Stimulated activated CD4-positive, alpha-beta T cell treated with anti-CD3 and anti-CD28 coated beads, Interleukin-4, amount 100 ng/mL, for 24 hours (primary cell): Measurements from ENCODE around the gene RACGAP1.

Experiments used
- DNase-seq: peaks from one replicate; pipeline ENCODE4 v3.0.0-alpha.2; 2020

The RACGAP1 gene

GRCh38 chr12:49953151-49953550, 72.1 kb downstream of the RACGAP1 start:
- no peak for DNase-seq

GRCh38 chr12:49952391-49953055, 72.8 kb downstream of the RACGAP1 start:
- DNase-seq: no peak

DNA sequence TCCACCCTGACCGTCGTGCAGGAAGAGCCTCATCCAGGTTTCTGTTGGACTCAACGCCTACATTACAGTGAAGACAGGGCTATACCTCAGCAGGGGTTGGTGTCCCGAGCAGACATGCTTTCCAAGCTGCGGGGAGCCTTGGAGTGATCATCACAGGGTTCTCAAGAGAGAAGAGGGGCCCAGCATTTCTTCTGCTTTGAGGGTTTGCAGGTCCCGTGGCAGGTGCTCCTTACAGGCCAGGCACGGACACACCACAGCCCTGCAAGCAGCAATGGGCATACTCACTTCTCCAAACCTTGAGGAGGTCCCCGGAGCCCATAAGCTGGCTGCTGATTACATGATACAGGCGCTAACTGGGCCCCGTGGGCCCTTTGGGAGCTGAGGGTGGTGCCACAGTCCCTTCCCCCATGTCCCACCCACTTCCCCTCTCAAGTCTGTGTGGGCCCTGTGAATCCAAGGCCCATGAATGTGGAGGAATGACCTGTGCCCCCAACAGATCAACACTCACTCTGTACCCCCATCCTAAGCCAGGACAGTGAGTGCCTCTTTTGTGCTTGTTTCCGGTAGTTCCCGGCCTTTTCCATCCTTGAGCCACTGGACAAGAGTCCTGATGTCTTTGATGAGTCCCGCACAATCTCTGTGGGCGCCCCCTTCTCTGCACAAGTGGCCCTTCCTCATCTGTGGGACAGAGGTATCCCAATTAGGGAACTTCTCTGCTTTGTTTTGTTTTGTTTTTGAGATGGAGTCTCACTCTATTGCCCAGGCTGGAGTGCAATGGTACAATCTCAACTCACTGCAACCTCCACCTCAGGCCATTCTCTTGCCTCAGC, 73.7 kb downstream of the RACGAP1 start:
- no peak for DNase-seq

- DNase-seq: no peak
These were observed 74.7 kb downstream of the RACGAP1 start, which contains the start of gene AQP2 for GRCh38 chr12:49950273-49951251. Gene AQP2 (plus strand): TSS chr12:49950737. CDS start chr12:49950831, 94 bp downstream.

GRCh38 chr12:49949866-49950265, 75.4 kb downstream of the RACGAP1 start:
- no peak for DNase-seq

GRCh38 chr12:49948866-49949845, 76.1 kb downstream of the RACGAP1 start:
- no peak for DNase-seq

- DNase-seq: no peak
These were observed 77.6 kb downstream of the RACGAP1 start for GRCh38 chr12:49947593-49948226.

GRCh38 chr12:49946497-49946896, 78.8 kb downstream of the RACGAP1 start:
- no peak for DNase-seq

DNA sequence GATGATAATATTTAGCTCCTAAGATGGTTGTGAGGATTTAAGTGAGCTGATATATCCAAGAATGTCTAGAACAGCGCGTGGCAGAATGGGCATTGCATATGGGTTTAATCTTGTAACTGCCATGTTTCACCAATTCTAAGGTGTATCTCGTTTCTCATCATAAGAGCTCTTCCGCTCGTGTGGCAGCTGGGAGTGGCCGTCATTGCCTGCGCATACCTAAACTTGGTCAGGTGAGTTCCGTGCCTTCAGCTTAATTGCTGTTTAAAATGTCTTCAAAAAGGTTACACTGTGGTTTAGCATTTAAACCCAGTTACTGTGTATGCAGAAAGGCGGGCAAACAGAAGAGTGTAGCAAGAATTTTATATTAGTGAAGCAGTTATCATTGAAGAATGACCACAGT, 79.2 kb downstream of the RACGAP1 start:
- DNase-seq: no peak

GRCh38 chr12:49945394-49946080, 79.8 kb downstream of the RACGAP1 start:
- peak; percentile 89 for DNase-seq

DNA sequence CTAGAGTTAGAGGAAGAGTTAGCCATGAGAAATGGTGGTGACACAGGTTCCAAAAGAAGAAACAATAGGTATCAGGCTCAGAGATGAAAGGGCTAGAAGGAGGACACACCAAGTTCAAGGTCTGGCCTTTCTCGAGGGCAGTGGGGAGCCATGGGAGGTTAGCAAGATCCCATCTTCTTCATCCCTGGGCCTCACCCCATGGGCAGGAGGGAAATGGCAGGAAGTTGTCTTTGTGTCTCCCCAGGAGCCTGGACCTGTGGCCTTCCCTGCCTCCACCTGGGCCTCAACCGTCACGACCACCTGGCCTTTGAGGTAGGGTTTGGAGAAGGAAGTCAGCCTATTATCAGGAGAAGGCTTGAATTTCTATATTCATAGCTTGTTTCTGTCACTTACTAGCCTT, 80.6 kb downstream of the RACGAP1 start:
- DNase-seq: no peak

GRCh38 chr12:49944046-49944445, 81.2 kb downstream of the RACGAP1 start:
- no peak for DNase-seq

GRCh38 chr12:49943625-49943960, 81.7 kb downstream of the RACGAP1 start:
- no peak for DNase-seq

- DNase-seq: no peak
These were observed 82.2 kb downstream of the RACGAP1 start for GRCh38 chr12:49942921-49943624.

DNA sequence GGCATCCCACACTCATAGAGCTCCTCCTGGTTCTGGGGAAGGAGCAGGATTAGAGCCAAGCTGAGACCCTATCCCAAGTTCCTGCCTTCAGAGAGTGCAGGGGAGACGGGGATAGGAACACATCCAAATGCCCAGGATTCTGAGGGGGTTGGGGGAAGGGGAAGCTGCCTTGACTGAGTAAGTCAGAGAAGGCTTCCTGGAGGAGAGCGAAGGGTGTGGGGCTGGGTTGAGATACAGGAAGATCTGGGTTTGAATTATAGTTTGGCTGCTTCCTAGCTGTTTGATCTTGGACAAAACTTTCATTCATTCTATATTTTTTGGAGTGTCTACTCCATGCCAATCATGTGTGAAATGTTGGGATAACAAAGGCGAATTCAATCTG, 82.8 kb downstream of the RACGAP1 start:
- no peak for DNase-seq

DNA sequence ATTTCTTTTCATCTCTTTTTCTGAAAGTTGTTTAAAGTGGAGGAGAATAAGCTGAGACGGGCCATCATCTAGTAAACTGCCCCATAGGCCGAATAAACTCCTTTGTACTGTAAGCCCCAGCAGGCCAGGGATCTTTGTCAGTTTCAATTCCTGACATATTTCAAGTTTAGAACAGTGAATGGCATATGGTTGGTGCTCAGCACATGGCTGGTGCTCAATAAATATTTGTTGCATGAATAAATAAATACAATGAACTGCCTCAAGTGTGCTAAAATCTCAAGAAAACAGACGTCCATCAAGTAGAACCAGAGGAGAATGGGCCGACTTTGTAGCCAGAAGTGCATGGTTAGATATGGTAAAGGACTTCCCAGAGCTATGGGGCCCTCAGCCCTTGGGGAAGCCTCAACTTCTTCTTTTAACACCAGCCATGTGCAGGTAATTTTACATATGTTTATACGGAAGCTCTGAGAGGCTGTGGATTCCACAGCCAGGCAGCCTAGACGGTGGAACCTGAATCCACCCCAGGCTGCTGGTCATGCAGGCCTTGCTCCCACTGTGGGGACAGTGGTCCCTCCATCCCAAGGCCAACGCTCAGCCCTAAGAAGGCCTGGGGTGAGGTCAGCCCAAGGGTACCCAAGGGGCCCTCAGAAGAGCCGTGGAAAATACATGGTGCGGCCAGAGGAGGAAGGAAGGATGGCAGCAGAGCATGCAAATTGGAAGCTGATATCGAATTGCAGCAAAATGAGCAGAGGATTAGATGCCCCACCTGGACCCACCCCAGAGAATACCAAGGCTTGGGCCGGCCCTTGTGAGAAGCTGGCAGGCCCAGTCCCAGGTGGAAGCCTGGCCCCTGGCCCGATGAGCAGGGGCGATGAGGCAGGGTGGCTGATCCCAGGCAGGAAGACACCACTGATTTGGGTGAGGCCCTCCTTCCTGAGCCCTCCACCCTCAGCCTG, 83.5 kb downstream of the RACGAP1 start:
- no peak for DNase-seq

DNA sequence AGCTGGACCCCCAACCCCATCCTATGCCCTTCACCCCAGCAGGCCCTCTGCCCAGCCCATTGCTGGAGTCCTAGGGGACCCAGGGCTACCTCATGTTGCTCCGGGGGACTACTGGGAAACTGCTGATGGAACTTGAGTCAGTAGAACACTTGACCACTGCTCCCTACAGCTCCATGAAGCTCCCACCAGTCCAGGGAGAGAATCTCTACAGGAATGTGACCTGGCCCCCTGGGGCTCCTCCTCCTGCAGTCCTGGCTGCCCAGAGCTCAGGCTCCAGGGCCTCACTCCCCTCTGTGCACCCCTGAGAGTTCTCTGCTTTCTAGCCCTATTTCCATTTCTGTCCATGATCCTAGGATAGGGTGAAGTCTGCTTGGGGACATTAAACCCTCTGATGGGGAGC, 85.6 kb downstream of the RACGAP1 start:
- DNase-seq: no peak

DNA sequence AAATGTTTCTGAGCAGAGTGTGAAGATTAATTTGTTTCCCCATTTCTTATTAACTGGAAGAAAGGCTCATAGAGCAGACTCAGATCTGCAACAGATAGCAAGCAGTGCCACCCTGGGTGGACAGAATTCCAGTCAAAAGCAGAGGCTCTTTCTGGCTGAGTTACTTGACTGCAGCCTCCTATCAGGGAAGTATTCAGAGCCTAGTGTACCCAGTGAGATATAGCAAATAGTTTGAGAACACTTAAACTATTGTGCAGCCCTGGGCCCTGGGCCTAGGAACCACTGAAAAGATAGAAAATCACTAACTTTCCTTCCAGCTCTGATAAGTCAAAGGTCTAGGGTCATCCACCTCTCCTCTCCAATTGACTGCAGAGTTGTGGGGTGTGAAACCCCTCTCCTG, 86.0 kb downstream of the RACGAP1 start:
- no peak for DNase-seq
